ENCODE data around the gene KRTCAP2.
A peak's percentile ranks its signal among the peaks of the same experiment; 100 is the strongest.
"Not testable (repeated sequence)": the region's sequence is repeated elsewhere in the genome, so short reads cannot be mapped to it uniquely, and the experiment has no call there.

The KRTCAP2 gene

DNA sequence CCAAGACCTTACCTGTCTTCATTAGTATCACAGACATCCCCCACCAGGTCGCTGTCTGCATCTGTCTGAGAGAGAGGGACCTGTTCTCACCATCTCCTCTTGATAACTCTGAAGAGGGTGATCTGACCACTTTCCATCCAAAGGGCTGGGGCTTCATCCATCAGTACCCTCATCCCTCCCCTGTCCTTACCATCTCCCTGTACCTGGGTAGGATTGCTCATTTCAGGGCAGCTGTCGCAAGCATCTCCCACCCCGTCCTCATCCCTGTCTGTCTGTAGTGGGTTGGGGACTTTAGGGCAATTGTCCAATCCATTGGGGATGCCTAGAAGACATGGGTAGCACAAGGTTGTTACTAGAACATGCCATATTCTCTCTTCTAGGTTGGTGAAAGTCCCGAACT is 26.7 kb upstream of the KRTCAP2 start:
- DNase-seq (ENCODE audit: low read depth, low spot score) = no peak

DNA sequence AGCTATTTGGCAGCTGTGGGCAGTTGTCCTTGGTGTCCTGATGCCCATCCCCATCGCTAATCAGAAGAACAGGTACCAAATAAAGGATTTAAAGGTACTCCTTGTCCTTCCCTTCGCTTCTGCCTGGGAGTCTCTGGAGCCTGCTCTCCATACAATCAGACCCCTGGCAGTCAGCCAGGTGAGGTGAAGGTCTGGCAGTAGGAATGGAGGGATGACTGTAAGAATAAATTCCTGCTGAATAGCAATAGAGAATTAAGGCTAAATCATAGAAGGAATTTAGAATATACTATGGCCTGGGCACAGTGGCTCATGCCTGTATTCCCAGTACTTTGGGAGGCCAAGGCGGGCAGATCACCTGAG is 25.4 kb upstream of the KRTCAP2 start:
- DNase-seq (ENCODE audit: low read depth, low spot score) = no peak

DNA sequence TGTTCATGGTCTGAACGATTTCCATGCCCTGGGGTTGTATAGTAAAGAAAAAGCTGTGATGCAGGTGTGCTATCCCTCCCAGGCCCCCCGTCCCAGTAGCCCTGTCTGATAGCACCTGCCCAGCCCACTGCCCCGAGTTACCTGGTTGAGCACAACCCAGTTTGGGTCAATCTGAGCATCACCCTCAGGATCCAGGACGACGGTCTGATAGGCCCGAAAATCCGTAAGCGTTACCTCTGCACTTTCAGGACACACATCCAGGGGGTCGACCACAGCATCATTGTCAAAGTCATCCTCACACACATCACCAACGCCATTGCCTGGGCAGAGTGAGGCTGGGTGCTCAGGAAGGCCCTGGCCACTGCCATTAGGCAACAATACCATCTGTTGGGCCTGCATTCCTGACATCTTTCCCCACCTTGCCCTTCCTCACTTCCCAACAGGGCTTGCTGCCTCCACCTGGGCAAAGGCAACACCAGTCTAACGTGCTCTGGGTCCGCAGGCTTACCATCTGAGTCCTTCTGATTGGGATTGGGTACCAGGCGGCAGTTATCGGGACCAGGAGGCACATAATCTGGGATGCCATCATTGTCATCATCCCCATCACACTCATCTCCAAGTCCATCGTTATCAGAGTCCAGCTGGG is 24.9 kb upstream of the KRTCAP2 start:
- no peak for DNase-seq (ENCODE audit: low read depth, low spot score)

DNA sequence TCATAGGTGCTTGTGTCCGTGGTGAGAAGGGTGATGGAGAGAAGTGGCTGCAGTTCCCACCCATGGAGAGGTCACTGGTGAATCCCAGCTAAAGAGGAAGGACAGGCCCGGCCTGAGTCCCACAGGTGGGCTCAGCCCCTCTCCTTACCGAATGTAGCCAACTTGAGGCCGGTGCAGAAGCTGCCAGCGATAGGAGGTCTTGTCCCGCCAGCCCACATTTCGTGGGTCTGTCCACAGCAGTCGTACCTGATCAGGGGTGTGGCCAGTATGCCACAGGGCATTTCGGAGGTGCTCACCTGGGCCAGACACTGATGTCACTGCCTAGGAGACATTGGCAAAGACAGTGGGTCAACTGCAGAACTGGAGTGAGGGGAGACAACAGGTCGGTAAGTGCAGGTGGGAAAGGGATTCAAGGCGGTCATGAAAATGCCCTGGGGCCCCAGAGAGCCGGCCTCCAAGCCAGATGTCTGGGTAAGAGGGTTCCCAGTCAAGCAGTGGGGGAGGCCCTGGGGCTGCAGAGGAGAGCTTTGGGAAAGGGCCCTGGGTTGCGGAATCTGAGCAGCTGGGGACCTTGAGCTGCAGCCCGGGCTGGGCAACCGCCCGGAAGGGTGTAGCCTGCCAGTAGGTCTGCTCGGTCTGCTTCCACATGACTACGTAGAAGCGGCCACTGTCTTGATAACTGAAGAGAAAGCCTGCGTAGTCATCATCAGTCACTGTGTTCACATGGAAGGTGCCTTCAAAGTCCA is 24.0 kb upstream of the KRTCAP2 start:
- DNase-seq (ENCODE audit: low read depth, low spot score) = no peak

GRCh38 chr1:155196103-155196892 is 23.2 kb upstream of the KRTCAP2 start:
- DNase-seq (ENCODE audit: low read depth, low spot score) = no peak

GRCh38 chr1:155195201-155196102 is 22.3 kb upstream of the KRTCAP2 start:
- DNase-seq (ENCODE audit: low read depth, low spot score) = no peak

DNA sequence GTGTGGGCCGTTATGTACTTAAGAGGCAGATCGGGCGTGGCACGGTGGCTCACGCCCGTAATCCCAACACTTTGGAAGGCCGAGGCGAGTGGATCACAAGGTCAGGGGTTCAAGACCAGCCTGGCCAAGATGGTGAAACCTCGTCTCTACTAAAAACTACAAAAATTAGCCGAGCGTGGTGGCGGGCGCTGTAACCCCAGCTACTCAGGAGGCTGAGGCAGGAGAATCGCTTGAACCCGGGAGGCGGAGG is 20.8 kb upstream of the KRTCAP2 start:
- not testable (repeated sequence) for DNase-seq (ENCODE audit: low read depth, low spot score)

- DNase-seq (ENCODE audit: low read depth, low spot score) = peak; percentile 44
Measured at GRCh38 chr1:155193275-155193990, 20.3 kb upstream of the KRTCAP2 start.

DNA sequence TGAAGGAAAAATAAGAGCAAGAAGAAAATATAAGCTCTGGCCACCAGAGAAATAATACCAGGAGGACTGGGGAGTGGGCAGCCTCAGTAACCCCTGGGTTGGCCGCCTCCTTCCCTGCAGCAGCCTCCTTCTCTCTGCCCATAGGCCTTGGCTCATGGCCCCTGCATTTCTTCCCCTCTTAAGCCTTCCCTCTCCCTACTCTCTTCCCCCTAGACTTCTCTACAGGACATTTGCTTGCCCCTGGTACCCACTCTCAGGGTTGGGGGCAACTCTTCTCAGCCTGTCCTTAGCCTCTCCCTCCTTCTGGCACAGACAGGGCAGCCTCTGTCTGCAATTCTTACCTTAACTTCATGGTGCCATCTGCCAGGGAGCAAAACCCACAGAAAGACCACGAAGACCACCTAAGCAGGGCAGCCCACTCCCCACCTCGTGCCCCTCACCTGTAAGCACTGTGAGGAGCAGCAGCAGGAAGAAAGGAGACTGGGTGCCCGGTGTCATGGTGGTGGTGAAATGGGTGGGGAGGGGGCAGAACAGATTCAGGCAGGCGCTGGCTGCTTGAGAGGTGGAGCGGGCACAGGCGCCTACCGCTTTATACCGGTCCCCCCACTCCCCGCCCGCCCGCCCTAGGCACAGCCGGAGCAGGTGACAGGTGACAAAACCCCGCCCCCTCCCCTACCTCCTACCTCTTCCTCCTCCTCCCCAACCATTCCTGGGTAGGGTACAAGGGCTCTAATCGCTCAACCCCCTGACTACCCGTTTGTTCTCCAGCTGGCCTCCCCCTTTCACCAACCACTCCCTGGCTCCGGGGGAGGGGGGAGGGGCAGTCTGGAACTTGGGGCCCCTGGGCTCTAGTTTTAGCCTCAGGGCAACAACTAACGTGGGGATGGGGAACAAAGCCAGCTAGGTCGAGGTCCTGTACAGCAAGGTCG is 19.5 kb upstream of the KRTCAP2 start:
- no peak for DNase-seq (ENCODE audit: low read depth, low spot score)

GRCh38 chr1:155191904-155192303 is 18.8 kb upstream of the KRTCAP2 start:
- no peak for DNase-seq (ENCODE audit: low read depth, low spot score)

- not testable (repeated sequence) for DNase-seq (ENCODE audit: low read depth, low spot score)
Measured at GRCh38 chr1:155189926-155190325, 16.8 kb upstream of the KRTCAP2 start.

GRCh38 chr1:155188268-155188667 is 15.2 kb upstream of the KRTCAP2 start:
- no peak for DNase-seq (ENCODE audit: low read depth, low spot score)

DNA sequence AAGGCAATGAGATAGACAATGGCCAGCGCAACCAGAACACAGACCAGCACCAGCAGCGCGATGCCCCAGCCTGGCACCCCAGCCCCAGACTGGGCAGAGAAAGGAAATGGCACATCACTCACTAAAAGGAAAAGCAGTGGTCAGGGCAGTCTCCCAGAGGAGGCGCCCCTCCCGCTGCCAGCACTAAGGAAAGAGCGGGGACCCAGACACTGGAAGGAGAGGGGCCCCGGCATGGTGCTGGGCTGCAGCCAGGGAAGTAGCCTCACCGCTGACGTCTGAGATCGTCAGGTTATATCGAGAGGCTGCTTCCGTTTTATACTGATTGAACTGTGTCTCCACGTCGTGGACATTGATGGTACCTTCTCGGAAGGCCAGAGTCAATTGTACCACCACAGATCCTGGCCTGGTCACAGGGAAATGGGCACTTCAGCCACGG is 14.4 kb upstream of the KRTCAP2 start:
- DNase-seq (ENCODE audit: low read depth, low spot score) = no peak

DNA sequence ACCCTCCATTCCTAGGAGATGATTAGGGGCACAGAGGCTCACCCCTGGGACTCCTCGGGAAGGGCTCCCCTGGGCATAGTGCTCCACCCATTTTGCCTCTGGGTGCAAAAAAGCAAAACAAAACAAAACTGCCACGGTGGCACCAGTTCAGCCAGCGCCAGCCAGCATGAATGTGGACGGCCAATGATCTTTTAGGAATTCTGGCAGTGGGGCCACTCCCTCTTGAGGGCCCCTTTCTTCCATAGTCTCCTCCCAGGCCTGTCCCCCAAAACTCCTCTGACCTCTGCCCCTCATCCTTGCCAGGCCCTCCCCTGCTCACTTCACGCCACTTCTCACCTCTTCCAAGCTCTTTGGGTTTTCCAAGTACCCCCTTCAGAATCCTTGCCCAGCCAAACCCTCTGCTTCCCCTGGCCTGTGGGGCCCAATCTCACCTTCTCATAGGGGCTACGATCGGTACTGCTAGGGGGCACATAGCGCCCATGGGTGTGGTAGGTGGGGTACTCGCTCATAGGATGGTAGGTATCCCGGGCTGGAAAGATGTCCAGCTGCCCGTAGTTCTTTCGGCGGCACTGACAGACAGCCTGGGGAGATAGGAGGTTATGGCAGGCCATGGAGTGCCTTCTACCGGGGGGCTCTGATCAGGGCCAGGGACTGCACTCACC is 13.8 kb upstream of the KRTCAP2 start:
- no peak for DNase-seq (ENCODE audit: low read depth, low spot score)

- DNase-seq (ENCODE audit: low read depth, low spot score) = no peak
Measured at GRCh38 chr1:155186067-155186793, 13.1 kb upstream of the KRTCAP2 start.

DNA sequence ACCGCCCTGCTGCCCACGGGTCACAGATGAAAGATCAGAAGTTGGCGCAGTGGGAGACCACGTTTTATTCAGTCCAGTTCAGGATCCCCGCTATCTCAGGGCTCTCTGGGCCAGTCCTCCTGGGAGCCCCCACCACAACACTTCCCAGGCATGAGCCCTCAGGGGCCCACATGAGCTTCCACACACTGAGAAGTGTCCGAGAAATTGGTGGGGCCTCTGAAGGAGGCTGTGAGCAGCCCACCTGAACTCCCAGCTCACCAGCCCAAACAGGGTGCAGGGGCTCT is 12.6 kb upstream of the KRTCAP2 start:
- no peak for DNase-seq (ENCODE audit: low read depth, low spot score)

DNA sequence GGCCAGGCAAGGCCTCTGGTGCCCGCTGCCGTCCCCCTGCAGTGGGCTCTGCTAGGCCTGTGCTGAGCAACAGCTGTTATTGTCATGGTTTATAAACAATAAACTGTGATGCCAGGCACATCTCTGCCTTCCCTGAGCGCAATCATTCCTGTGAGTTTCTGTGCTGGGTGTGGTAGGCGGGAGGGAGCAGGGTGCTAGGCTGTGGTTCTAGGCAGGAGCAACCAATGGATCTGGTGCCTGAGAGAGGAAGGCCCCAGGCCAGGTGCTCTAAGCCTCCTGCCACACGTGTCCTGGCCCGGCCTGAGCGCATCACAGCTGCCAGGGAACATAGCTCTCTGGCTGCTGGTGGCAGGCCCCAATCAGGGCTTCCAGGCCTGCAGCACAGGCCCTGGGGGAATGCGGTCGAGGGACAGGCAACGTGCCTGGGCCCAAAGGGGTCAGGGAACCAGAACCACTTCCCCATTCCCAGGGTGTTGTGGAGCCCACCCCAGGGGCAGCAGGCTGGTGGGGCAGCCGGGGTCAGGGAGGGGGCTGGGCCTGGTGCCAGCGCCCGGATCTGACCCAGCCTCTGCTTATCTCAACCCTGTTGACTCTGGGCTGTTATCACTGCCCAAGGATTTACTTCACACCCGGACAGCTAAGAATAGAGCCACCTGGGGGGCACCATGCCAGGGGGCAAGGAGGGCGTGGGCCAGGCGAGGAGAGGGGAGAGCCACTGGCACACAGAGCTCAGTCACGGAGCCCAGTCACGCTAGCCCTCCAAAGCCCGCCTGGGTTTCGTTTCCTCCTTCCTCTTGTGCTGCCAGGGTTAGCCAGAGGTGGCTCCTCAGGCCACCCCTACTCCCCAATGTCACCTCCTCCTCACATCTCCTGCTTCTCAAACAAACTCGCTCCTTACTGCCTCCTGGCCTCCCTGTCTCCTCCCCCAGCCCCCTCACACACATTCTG is 12.0 kb upstream of the KRTCAP2 start:
- no peak for DNase-seq (ENCODE audit: low read depth, low spot score)

DNA sequence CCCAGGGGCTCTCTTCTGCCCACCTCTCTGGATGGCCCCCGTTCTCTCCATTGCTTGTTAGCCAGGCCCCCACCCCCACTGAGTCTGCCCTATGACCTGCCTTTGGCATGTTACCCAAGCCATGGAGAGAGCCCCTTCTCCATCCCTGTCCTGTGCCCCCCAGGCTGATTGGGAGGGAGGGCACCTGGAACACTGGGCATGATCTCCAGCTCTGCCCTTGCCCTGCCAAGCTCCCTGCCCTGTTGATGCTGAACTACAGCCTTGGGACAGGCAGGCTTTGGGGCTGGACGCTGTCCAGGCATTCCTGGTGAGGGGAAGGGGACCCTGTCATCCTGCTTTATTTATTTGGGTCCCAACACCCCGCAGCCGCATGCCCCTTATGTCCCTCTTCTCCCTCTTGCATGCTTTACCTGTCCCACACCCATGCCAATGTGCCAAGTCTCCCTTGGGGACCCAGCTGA is 11.3 kb upstream of the KRTCAP2 start:
- DNase-seq (ENCODE audit: low read depth, low spot score) = no peak
